Measurements from ENCODE around the gene PMEL.

PMEL gene

GRCh38 chr12:55965941-55966407 lies at the start of gene PMEL:
TSS of gene PMEL (minus strand) at chr12:55966042. CDS start at chr12:55966011, 31 bp downstream.
- TF ChIP-seq GATA3 (IDR thresholded peaks at IDR 0.05; ENCODE audit: low read depth, low read length) (no peak), GATA2 (IDR thresholded peaks at IDR 0.05; ENCODE audit: low read depth, low read length) (no peak)

GRCh38 chr12:56014205-56014604 lies 48.4 kb upstream of the PMEL start:
- TF ChIP-seq GATA3 (IDR thresholded peaks at IDR 0.05; ENCODE audit: low read depth, low read length), result no peak
- TF ChIP-seq GATA2 (IDR thresholded peaks at IDR 0.05; ENCODE audit: low read depth, low read length), result no peak

- TF ChIP-seq GATA2 (IDR thresholded peaks at IDR 0.05; ENCODE audit: low read depth, low read length) (no peak), GATA3 (IDR thresholded peaks at IDR 0.05; ENCODE audit: low read depth, low read length) (no peak)
These were observed 47.6 kb upstream of the PMEL start for GRCh38 chr12:56013482-56013881.

- TF ChIP-seq GATA3 (IDR thresholded peaks at IDR 0.05; ENCODE audit: low read depth, low read length) (no peak), GATA2 (IDR thresholded peaks at IDR 0.05; ENCODE audit: low read depth, low read length) (no peak)
These were observed 45.8 kb upstream of the PMEL start for GRCh38 chr12:56011509-56012090.

- no peak for TF ChIP-seq GATA2 (IDR thresholded peaks at IDR 0.05; ENCODE audit: low read depth, low read length)
- no peak for TF ChIP-seq GATA3 (IDR thresholded peaks at IDR 0.05; ENCODE audit: low read depth, low read length)
These were observed 44.3 kb upstream of the PMEL start for GRCh38 chr12:56010111-56010570.

- TF ChIP-seq GATA2 (IDR thresholded peaks at IDR 0.05; ENCODE audit: low read depth, low read length), result no peak
- TF ChIP-seq GATA3 (IDR thresholded peaks at IDR 0.05; ENCODE audit: low read depth, low read length), result no peak
These were observed 42.0 kb upstream of the PMEL start for GRCh38 chr12:56007564-56008559.

- TF ChIP-seq GATA3 (IDR thresholded peaks at IDR 0.05; ENCODE audit: low read depth, low read length) (no peak), GATA2 (IDR thresholded peaks at IDR 0.05; ENCODE audit: low read depth, low read length) (no peak)
These were observed 38.4 kb upstream of the PMEL start for GRCh38 chr12:56004211-56004610.

- TF ChIP-seq GATA2 (IDR thresholded peaks at IDR 0.05; ENCODE audit: low read depth, low read length) (no peak), GATA3 (IDR thresholded peaks at IDR 0.05; ENCODE audit: low read depth, low read length) (no peak)
These were observed 35.8 kb upstream of the PMEL start for GRCh38 chr12:56001487-56002100.

GRCh38 chr12:55997535-55997859 lies 31.7 kb upstream of the PMEL start:
- no peak for TF ChIP-seq GATA3 (IDR thresholded peaks at IDR 0.05; ENCODE audit: low read depth, low read length)
- no peak for TF ChIP-seq GATA2 (IDR thresholded peaks at IDR 0.05; ENCODE audit: low read depth, low read length)

GRCh38 chr12:55996715-55997534 lies 31.1 kb upstream of the PMEL start, which contains the start of gene SUOX:
TSS of gene SUOX (plus strand) at chr12:55997276. CDS start at chr12:56002222, 4,946 bp downstream.
- TF ChIP-seq GATA3 (IDR thresholded peaks at IDR 0.05; ENCODE audit: low read depth, low read length), result no peak
- no peak for TF ChIP-seq GATA2 (IDR thresholded peaks at IDR 0.05; ENCODE audit: low read depth, low read length)

- no peak for TF ChIP-seq GATA2 (IDR thresholded peaks at IDR 0.05; ENCODE audit: low read depth, low read length)
- no peak for TF ChIP-seq GATA3 (IDR thresholded peaks at IDR 0.05; ENCODE audit: low read depth, low read length)
These were observed 30.4 kb upstream of the PMEL start for GRCh38 chr12:55996201-55996714.

GRCh38 chr12:55995366-55995765 lies 29.5 kb upstream of the PMEL start:
- TF ChIP-seq GATA2 (IDR thresholded peaks at IDR 0.05; ENCODE audit: low read depth, low read length) (no peak), GATA3 (IDR thresholded peaks at IDR 0.05; ENCODE audit: low read depth, low read length) (no peak)

- TF ChIP-seq GATA3 (IDR thresholded peaks at IDR 0.05; ENCODE audit: low read depth, low read length), result no peak
- no peak for TF ChIP-seq GATA2 (IDR thresholded peaks at IDR 0.05; ENCODE audit: low read depth, low read length)
These were observed 27.5 kb upstream of the PMEL start for GRCh38 chr12:55993230-55993853.
